HG02885 (cell line): ENCODE results near the gene PNKP.

Source experiments
- ATAC-seq: cut with Tn5 transposase; IDR thresholded peaks from one replicate; pipeline ENCODE4 v1.9.1; 2021; ENCODE audit warnings: mild to moderate bottlenecking; ENCODE audit not compliant: unreplicated experiment, poor library complexity

The PNKP gene

GRCh38 chr19:49847731-49848696 is 19.4 kb downstream of the PNKP start:
- ATAC-seq: no peak

GRCh38 chr19:49846408-49846807 is 21.0 kb downstream of the PNKP start:
- no peak for ATAC-seq

GRCh38 chr19:49845414-49845813 is 22.0 kb downstream of the PNKP start:
- no peak for ATAC-seq

GRCh38 chr19:49844138-49845095 is 23.0 kb downstream of the PNKP start:
- no peak for ATAC-seq

GRCh38 chr19:49843265-49843664 is 24.1 kb downstream of the PNKP start:
- ATAC-seq: no peak

- ATAC-seq: no peak
These were observed 26.6 kb downstream of the PNKP start for GRCh38 chr19:49840736-49841249.

GRCh38 chr19:49840321-49840720 is 27.1 kb downstream of the PNKP start:
- ATAC-seq: no peak

GRCh38 chr19:49839713-49840112 is 27.7 kb downstream of the PNKP start:
- ATAC-seq: no peak

GRCh38 chr19:49838885-49839588 is 28.3 kb downstream of the PNKP start:
- no peak for ATAC-seq

- no peak for ATAC-seq
These were observed 30.0 kb downstream of the PNKP start for GRCh38 chr19:49837425-49837824.

GRCh38 chr19:49837009-49837310 is 30.4 kb downstream of the PNKP start:
- ATAC-seq: no peak

- ATAC-seq: no peak
These were observed 31.0 kb downstream of the PNKP start for GRCh38 chr19:49836176-49837008.

- ATAC-seq: no peak
These were observed 31.8 kb downstream of the PNKP start for GRCh38 chr19:49835562-49835961.

GRCh38 chr19:49833599-49833998 is 33.8 kb downstream of the PNKP start:
- ATAC-seq: no peak

GRCh38 chr19:49832556-49832955 is 34.8 kb downstream of the PNKP start:
- ATAC-seq: no peak

- ATAC-seq: no peak
These were observed 35.8 kb downstream of the PNKP start for GRCh38 chr19:49831592-49831991.

GRCh38 chr19:49830766-49831165 is 36.6 kb downstream of the PNKP start:
- no peak for ATAC-seq

GRCh38 chr19:49829721-49830120 is 37.7 kb downstream of the PNKP start:
- ATAC-seq: no peak

- ATAC-seq: no peak
These were observed 38.2 kb downstream of the PNKP start for GRCh38 chr19:49829200-49829599.
